Measurements from ENCODE around the gene DCST1.

DCST1 gene

GRCh38 chr1:154993572-154994268 lies 39.9 kb upstream of the DCST1 start, which contains the start of gene LENEP:
Gene LENEP, plus strand, starts transcription at chr1:154993586. Its CDS starts 22 bp downstream, at chr1:154993608.
- TF ChIP-seq CTCF (IDR thresholded peaks at IDR 0.05), result no peak
- no peak for TF ChIP-seq ZFX (IDR thresholded peaks at IDR 0.05; ENCODE audit: borderline replicate concordance)
- peak within 1 kb of the TSS; percentile 57 for H3K27ac ChIP-seq

- peak overlapping the region; percentile 57 for H3K27ac ChIP-seq
- TF ChIP-seq ZFX (IDR thresholded peaks at IDR 0.05; ENCODE audit: borderline replicate concordance) (no peak), CTCF (IDR thresholded peaks at IDR 0.05) (no peak)
Measured at GRCh38 chr1:154994269-154994587, 39.4 kb upstream of the DCST1 start.

- peak overlapping the region; percentile 57 for H3K27ac ChIP-seq
- no peak for TF ChIP-seq CTCF (IDR thresholded peaks at IDR 0.05)
- no peak for TF ChIP-seq ZFX (IDR thresholded peaks at IDR 0.05; ENCODE audit: borderline replicate concordance)
Measured at GRCh38 chr1:154994591-154994990, 39.0 kb upstream of the DCST1 start.

GRCh38 chr1:154995301-154995983 lies 38.2 kb upstream of the DCST1 start:
- peak overlapping the region; percentile 57; the same call in 1 of the 2 replicates for H3K27ac ChIP-seq

GRCh38 chr1:154996966-154997701 lies 36.5 kb upstream of the DCST1 start:
- no peak for TF ChIP-seq CTCF (IDR thresholded peaks at IDR 0.05)
- peak overlapping the region; percentile 47 for H3K27ac ChIP-seq

More at GRCh38 chr1:154995301-154995983, 38.2 kb upstream of the DCST1 start:
- TF ChIP-seq CTCF (IDR thresholded peaks at IDR 0.05), result peak; percentile 65

GRCh38 chr1:154998201-154998780 lies 35.3 kb upstream of the DCST1 start:
- H3K27ac ChIP-seq, result peak overlapping the region; percentile 98
- TF ChIP-seq CTCF (IDR thresholded peaks at IDR 0.05) (no peak; the same call in 1 of the 2 replicates), ZFX (IDR thresholded peaks at IDR 0.05; ENCODE audit: borderline replicate concordance) (no peak)
